Calu3 (cell line): ENCODE results near the gene PPP2R5E. TPM values are rescaled to one million over a fixed set of nuclear protein-coding genes. Genes with fewer than 3 reads are reported as not detected.

Experiments
- BruUV-seq: library from RNA; stranded (reverse); fragments of 400-500 nt; replicated peaks from 2 replicates; lab custom pipeline; 2021; lab: Mats Ljungman, UMichigan
- CTCF ChIA-PET: fragments of 300-600 bp; sonication (Branson Sonifier 250); formaldehyde crosslinking; loops from one replicate; lab custom pipeline; 2022; ENCODE audit warnings: antibody characterized with exemption; lab: Charles Lee
- DNase-seq: peaks from one replicate; pipeline ENCODE4 v3.0.0; 2022
- H3K27ac Mint-ChIP-seq: one replicate; pipeline ENCODE4 v1.8.0; 2022; ENCODE audit warnings: mixed read lengths; ENCODE audit not compliant: unreplicated experiment
- H3K27me3 Mint-ChIP-seq: one replicate; pipeline ENCODE4 v1.8.0; 2022; ENCODE audit warnings: mixed read lengths; ENCODE audit not compliant: unreplicated experiment
- H3K36me3 Mint-ChIP-seq: one replicate; pipeline ENCODE4 v1.8.0; 2022; ENCODE audit warnings: mild to moderate bottlenecking, moderate library complexity, mixed read lengths; ENCODE audit not compliant: insufficient read depth, unreplicated experiment
- H3K4me1 Mint-ChIP-seq: one replicate; pipeline ENCODE4 v1.8.0; 2022; ENCODE audit warnings: mild to moderate bottlenecking, low read depth, mixed read lengths; ENCODE audit not compliant: unreplicated experiment
- H3K4me3 Mint-ChIP-seq: one replicate; pipeline ENCODE4 v1.8.0; 2022; ENCODE audit warnings: mild to moderate bottlenecking, low read depth, moderate library complexity, mixed read lengths; ENCODE audit not compliant: unreplicated experiment
- H3K9me3 Mint-ChIP-seq: one replicate; pipeline ENCODE4 v1.8.0; 2022; ENCODE audit warnings: low read depth, mixed read lengths; ENCODE audit not compliant: unreplicated experiment
- intact Hi-C: fragments of 100-400 bp; cut with micrococcal nuclease; formaldehyde crosslinking; loops from one replicate; pipeline ENCODE4 v1.10.0; 2022; ENCODE audit not compliant: unreplicated experiment
- total RNA-seq: library from RNA; stranded (reverse); gene quantifications from 2 replicates; pipeline ENCODE4 v1.2.3, GENCODE V29; 2022
- TF ChIP-seq, protein P1 (sequence below): fragments of 200-600 bp; IDR thresholded peaks from one replicate; pipeline ENCODE4 v1.8.0; 2022; ENCODE audit warnings: antibody characterized with exemption; ENCODE audit not compliant: unreplicated experiment

PPP2R5E gene
- total RNA-seq, 1 experiment from 2014 or later = 52.5 TPM

DNA sequence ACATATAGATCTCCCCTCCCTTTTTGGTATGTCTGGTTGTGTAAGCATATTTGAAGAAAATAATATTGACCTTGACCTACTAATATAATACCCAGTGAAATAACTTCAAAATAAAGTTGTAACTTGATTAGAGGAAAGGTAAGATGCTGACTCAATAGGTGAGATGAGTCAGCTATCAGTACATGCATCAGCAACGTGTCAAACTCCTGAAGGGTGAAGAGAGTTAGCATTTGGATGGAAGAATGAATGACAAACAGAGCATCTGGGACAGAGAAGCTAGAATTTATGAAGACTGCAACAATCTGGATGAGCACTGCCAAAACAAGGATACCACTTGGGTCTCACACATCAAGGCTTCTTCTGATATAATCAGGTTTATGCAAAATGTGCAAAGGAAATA lies 74.9 kb downstream of the PPP2R5E start:
- Mint-ChIP-seq H3K4me3 (no peak overlapping the region), H3K4me1 (peaks cover 23% of the 10 kb centered on the region), H3K36me3 (peaks cover 8% of the 10 kb centered on the region), H3K27ac (peak overlapping the region; percentile 18), H3K27me3 (no peaks in the 10 kb centered on the region), H3K9me3 (no peaks in the 10 kb centered on the region)
- no TSS peak for BruUV-seq
- no peak for DNase-seq
- CTCF ChIA-PET = interaction anchor here (1.3 to 1.4 kb wide), 2 partner anchors 8 to 30 kb away, joined by 3 read pairs; no protein-coding TSS in a partner anchor
- intact Hi-C loops = no loop called here
- TF ChIP-seq, protein P1, sequence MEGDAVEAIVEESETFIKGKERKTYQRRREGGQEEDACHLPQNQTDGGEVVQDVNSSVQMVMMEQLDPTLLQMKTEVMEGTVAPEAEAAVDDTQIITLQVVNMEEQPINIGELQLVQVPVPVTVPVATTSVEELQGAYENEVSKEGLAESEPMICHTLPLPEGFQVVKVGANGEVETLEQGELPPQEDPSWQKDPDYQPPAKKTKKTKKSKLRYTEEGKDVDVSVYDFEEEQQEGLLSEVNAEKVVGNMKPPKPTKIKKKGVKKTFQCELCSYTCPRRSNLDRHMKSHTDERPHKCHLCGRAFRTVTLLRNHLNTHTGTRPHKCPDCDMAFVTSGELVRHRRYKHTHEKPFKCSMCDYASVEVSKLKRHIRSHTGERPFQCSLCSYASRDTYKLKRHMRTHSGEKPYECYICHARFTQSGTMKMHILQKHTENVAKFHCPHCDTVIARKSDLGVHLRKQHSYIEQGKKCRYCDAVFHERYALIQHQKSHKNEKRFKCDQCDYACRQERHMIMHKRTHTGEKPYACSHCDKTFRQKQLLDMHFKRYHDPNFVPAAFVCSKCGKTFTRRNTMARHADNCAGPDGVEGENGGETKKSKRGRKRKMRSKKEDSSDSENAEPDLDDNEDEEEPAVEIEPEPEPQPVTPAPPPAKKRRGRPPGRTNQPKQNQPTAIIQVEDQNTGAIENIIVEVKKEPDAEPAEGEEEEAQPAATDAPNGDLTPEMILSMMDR = no peak

DNA sequence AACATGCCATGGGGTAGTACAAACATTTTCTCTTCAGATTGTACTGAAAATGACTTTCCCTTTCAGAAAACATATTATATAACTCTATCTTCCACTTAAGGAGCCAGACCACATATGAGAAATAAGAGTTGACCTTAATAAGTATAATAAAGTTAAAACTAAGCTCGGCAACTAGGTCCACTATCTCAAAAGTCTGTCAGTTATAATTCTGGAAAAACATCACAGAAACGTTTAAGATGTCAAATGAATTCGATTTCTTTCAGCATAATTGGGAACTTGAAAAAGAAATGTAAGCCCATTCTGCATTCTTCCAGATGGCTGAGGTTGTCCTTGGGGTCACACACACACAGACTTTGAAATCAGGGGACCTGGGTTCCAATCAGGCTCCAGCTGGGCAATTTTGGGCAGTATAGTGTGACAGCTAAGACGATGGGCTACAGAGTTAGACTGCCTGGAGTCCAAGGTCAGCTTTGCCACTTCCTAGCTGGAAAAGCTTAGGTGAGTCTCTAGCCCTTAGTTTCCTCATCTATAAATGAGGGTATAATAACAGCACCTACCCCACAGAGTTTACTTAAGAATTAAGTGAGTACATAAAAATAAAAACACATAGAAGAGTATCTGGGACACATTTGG lies 75.6 kb downstream of the PPP2R5E start:
- Mint-ChIP-seq H3K4me1 (peaks cover 23% of the 10 kb centered on the region), H3K9me3 (no peaks in the 10 kb centered on the region), H3K27me3 (no peaks in the 10 kb centered on the region), H3K27ac (no peak overlapping the region), H3K4me3 (no peak overlapping the region), H3K36me3 (peaks cover 8% of the 10 kb centered on the region)
- intact Hi-C loops = no loop called here
- BruUV-seq = no TSS peak
- CTCF ChIA-PET = interaction anchor here (1.3 to 1.4 kb wide), 2 partner anchors 9 to 29 kb away, joined by 3 read pairs; no protein-coding TSS in a partner anchor
- no peak for DNase-seq
- TF ChIP-seq, protein P1 = no peak

DNA sequence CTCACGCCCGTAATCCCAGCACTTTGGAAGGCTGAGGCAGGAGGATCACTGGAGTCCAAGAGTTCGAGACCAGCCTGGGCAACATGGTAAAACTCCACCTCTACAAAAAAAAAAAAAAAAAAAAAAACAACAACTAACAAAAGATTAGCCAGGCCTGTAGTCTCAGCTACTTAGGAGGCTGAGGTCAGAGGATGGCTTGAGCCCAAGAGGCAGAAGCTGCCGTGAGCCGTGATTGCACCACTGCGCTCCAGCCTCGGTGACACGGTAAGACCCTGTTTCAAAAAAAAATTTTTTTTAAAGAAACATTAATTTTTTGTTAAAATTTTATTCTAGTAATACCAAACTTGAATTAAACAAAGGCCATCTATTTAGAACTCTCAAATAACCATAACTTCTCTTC lies 77.8 kb downstream of the PPP2R5E start:
- CTCF ChIA-PET = no interaction called here
- no peak overlapping the region for H3K27ac Mint-ChIP-seq
- intact Hi-C loops = no loop called here
- H3K27me3 Mint-ChIP-seq = no peaks in the 10 kb centered on the region
- no peak for DNase-seq
- no peak overlapping the region for H3K4me3 Mint-ChIP-seq
- H3K36me3 Mint-ChIP-seq = no peaks in the 10 kb centered on the region
- TF ChIP-seq, protein P1 = no peak
- H3K4me1 Mint-ChIP-seq = peaks cover 23% of the 10 kb centered on the region
- no TSS peak for BruUV-seq
- H3K9me3 Mint-ChIP-seq = no peaks in the 10 kb centered on the region

DNA sequence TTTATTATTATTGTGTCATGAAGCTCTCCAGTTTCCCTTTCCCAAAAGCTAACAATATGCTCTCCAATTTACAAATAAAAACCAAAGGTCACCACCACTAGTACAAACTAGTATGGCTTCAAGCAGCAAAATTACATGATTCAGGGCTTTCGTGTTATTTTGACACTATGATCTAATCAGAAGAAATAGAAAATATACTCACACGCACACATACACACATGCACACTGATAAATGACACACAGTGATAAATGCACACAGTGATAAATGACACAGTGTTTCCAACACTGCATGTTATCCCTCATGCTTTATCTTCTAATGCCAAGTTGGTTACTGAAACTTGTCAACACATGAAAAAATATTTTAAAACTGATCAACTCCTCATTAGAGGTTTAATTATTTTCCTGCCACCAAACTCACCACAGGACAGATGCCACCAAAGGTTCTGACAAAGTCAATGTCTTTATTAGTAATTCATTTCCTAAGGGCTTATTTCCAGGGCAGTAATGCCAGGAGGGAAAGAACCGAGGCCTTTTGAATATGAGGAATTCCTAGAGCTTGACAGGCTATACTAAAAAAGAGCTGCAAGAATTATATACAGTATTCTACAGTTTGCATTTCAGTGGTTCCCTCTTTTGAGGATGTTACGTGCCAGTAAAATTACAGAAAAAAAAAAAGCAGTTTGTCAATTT lies 82.4 kb downstream of the PPP2R5E start:
- H3K36me3 Mint-ChIP-seq = no peaks in the 10 kb centered on the region
- H3K9me3 Mint-ChIP-seq = no peaks in the 10 kb centered on the region
- H3K4me3 Mint-ChIP-seq = no peak overlapping the region
- BruUV-seq = no TSS peak
- peaks cover 17% of the 10 kb centered on the region for H3K4me1 Mint-ChIP-seq
- no peak overlapping the region for H3K27ac Mint-ChIP-seq
- CTCF ChIA-PET = no interaction called here
- H3K27me3 Mint-ChIP-seq = no peaks in the 10 kb centered on the region
- intact Hi-C loops = no loop called here
- no peak for DNase-seq
- TF ChIP-seq, protein P1 = no peak
